PFSK-1 (cell line): Measurements from ENCODE around the gene KIF23.

Experiments used
- POLR2AphosphoS5 ChIP-seq: IDR thresholded peaks from 2 replicates; pipeline ENCODE4 v1.6.1; 2012; ENCODE audit warnings: low read depth, mild to moderate bottlenecking, control low read depth, low read length, moderate library complexity
- SIN3A ChIP-seq: IDR thresholded peaks from 2 replicates; pipeline ENCODE4 v1.6.1; 2012; ENCODE audit warnings: mild to moderate bottlenecking, low read length, moderate library complexity, borderline replicate concordance; ENCODE audit not compliant: insufficient read depth
- TAF1 ChIP-seq: IDR thresholded peaks from 2 replicates; pipeline ENCODE4 v1.6.1; 2012; ENCODE audit warnings: low read length, control low read depth, borderline replicate concordance; ENCODE audit not compliant: insufficient read depth

DNA sequence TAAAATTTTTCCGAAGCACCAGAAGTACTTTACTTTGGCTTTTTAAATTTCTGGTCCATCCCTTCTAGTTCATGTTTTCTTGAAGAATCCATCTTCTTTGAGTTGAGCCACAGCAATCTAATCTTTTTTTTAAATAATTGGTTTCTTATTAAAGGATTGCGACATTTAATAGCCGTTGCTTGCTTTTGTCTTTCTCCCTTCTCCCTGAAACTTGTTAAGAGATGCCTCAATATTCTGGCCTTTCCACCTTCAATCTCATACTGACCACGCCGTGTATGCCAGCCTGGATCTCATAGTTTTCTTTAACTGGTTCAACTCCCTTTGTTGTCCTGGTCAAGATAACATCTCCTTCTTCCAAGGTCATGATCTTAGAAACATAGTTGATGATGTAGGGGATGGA is 20.1 kb downstream of the KIF23 start:
- TF ChIP-seq SIN3A, result no peak
- no peak for TF ChIP-seq POLR2AphosphoS5
- TF ChIP-seq TAF1, result no peak
